Subcutaneous adipose tissue (tissue), 4 donors: ENCODE measurements around the gene PRKRIP1. TPM values are rescaled to one million over a fixed set of nuclear protein-coding genes. Genes with fewer than 3 reads are reported as not detected.

Source experiments
- total RNA-seq, 4 donors: library from RNA; depleted of rRNA; stranded (reverse); fragments of >200 nt; gene quantifications; one replicate each; pipeline ENCODE4 v1.1.0, GENCODE V29; 2016
- TF ChIP-seq, protein P1 (sequence below): fragments of 450-650 bp; IDR thresholded peaks from one replicate; pipeline ENCODE4 v1.5.1; 2016; ENCODE audit warnings: low read depth, mild to moderate bottlenecking, control low read depth, antibody characterized with exemption, moderate library complexity

Gene PRKRIP1
- total RNA-seq, 4 donors from 2014 or later: 14.3 to 39.7 (median 21.9) TPM

GRCh38 chr7:102446387-102447156, 50.4 kb downstream of the PRKRIP1 start:
- TF ChIP-seq, protein P1, sequence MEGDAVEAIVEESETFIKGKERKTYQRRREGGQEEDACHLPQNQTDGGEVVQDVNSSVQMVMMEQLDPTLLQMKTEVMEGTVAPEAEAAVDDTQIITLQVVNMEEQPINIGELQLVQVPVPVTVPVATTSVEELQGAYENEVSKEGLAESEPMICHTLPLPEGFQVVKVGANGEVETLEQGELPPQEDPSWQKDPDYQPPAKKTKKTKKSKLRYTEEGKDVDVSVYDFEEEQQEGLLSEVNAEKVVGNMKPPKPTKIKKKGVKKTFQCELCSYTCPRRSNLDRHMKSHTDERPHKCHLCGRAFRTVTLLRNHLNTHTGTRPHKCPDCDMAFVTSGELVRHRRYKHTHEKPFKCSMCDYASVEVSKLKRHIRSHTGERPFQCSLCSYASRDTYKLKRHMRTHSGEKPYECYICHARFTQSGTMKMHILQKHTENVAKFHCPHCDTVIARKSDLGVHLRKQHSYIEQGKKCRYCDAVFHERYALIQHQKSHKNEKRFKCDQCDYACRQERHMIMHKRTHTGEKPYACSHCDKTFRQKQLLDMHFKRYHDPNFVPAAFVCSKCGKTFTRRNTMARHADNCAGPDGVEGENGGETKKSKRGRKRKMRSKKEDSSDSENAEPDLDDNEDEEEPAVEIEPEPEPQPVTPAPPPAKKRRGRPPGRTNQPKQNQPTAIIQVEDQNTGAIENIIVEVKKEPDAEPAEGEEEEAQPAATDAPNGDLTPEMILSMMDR: no peak

DNA sequence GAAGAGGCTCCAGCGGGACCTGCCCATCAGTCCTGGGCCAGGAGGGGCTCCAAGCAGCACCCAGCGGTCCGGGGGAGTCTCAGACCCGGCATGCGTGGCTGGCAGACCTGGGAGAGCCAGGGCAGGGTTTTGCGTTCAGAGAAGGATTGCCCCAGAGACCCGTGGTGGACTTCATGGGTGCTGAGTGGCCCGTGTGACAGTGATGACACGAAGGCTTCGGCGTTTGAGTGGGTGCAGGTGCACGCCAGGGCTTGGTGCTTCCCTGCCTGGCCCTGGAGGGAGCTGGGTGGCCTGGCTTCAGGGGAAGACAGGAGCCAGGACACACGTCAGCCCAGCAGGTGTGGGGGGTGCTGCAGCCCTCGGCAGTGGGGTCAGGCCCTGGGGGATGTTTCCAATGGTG, 51.1 kb downstream of the PRKRIP1 start:
- TF ChIP-seq, protein P1: no peak

- TF ChIP-seq, protein P1: no peak
Measured at GRCh38 chr7:102449136-102449535, 53.0 kb downstream of the PRKRIP1 start.

GRCh38 chr7:102450242-102450641, 54.1 kb downstream of the PRKRIP1 start:
- TF ChIP-seq, protein P1: no peak

DNA sequence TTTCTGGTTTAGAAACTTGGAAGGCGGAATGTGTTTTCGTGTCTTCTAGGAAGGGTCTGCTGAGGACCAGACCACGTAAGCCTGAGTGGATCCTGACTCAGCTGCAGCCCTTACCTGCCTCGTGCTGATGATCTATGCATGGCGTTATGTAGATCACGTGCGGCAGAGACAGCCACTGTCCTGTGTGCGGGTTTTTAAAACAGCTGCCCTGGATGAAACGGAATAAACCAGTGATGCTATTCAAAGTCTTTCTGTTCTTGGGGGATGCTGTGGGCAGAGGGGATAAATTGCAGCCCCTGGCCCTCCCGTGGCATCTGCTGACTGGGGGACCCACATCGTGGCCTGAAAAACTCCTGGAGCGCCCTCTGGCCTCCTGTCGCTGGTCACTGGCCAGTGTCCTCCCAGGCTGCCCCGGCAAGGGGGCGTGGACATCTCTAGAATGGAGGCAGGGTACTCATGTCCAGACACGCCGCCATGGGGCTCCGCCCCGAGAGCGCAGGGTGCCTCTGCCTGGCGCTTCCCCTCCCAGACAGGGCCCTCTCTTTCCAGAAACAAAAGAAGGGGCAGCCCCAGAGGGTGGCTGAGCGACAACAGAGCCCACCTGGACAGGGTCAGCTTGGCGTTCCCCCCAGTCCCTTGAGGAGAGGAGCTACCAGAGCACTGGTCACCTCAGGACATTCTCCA, 55.4 kb downstream of the PRKRIP1 start:
- TF ChIP-seq, protein P1: no peak

DNA sequence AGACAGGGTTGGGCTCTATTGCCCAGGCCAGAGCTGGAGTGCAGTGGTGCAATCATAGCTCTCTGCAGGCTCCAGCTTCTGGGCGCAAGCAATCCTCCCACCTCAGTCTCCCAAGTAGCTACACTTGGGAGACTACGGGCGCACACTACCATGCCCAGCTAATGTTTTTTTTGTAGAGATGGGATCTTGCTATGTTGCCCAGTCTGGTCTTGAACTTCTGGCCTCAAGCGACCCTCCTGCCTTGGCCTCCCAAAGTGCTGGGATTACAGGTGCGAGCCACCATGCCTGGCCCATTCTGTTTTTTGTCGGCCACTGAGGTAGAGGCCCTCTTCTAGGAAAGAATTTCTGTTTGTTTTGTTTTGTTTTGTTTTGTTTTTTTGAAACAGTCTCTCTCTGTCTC, 56.3 kb downstream of the PRKRIP1 start:
- TF ChIP-seq, protein P1: no peak

GRCh38 chr7:102453319-102453718, 57.2 kb downstream of the PRKRIP1 start:
- TF ChIP-seq, protein P1: no peak
